CD4-positive, alpha-beta T cell treated with Interleukin-17A for 4 hours (primary cell): ENCODE measurements around the gene SSBP3.
"Not testable (repeated sequence)": the region's sequence is repeated elsewhere in the genome, so short reads cannot be mapped to it uniquely, and the experiment has no call there.

Experiments used
- DNase-seq: peaks from one replicate; pipeline ENCODE4 v3.0.0-alpha.2; 2020; ENCODE audit warnings: mixed read lengths

Gene SSBP3

DNA sequence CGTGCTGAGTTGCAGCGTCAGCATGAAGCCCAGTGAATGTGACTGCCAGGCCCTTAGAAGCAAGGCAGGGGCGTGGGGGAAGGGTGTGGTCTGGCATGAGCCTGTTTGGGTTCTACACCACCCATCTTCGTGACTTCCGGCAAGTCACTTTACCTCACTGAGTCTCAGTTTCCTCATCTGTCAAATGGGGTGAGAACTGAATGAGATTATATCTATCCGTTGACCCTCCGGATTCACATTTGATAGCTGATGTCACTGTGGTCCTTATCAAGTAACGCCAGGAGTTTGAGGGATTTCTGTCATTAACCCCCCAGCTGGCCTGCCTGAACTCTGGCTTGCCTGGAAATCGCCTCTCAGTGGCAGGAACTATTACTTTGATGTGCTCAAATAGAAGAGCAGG lies 190.7 kb downstream of the SSBP3 start:
- DNase-seq: no peak

DNA sequence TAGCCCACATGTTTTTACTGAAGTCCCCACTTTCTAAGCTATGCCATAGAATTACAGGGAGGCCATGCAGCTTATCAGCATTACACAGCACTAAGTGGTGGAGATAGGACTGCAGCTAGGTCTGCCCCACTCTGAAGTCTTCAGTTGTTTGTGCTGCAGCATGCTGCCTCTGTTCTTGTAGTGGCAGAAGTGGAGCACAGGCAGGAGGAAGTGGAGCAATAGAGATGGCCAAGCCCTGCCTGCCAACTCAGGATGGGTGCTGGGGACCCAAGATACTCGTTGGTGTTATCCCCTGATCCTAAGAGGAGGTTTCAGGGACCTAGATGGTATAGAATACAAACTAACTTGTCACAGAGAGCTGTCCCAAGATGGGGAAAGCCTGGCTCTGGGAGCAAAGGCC lies 193.3 kb downstream of the SSBP3 start:
- no peak for DNase-seq

DNA sequence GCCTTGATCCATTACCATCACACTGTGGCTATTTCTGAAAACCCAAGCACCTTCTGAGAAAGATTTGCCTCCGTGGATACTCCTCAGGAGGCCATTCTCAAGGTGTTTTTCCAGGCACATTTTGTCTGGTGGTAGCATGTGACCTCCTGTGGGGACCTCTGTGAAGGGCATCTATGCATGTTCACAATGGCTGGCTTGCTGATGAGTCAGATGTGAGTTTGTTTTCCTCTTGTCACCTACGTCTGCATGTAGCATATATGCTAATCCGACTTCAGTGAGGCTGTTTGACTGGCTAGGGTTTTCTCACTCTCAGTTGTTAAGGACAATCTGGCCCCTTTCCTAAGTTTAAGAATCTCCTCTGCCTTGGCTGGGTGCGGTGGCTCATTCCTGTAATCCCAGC lies 198.3 kb downstream of the SSBP3 start:
- DNase-seq: not testable (repeated sequence)

DNA sequence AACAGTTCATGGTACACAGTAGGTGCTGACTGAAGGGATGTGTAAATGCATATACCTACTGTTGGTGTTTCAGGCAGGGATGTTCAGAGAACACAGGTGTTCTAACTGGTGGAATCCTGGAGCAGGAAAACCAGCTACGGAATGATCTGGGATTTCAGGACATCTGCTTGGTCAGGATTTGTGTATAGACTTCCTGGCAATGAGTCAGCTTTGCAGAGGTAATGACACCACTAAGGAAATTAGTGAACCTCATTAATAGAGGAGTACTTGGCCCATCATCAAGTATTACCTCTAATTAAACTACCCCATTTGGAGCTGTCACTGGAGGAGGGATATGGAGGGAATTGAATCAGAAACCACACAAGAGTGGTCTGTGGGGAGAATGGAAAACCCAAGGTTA lies 198.9 kb downstream of the SSBP3 start:
- no peak for DNase-seq

DNA sequence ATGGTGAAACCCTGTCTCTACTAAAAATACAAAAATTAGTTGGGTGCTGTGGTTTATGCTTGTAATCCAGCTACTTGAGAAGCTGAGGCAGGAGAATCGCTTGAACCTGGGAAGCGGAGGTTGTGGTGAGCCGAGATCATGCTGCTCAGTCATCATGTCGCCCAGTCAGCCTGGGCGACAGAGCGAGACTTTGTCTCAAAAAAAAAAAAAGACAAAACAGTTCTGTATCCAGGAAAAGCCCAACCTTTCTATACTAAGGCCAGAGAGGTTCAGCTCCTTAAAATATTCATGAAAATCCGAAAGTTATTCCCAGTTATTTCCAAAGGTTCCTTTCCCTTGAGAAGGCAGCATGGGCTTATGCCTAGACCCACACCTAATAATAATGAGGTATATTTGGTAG lies 202.0 kb downstream of the SSBP3 start:
- no peak for DNase-seq

DNA sequence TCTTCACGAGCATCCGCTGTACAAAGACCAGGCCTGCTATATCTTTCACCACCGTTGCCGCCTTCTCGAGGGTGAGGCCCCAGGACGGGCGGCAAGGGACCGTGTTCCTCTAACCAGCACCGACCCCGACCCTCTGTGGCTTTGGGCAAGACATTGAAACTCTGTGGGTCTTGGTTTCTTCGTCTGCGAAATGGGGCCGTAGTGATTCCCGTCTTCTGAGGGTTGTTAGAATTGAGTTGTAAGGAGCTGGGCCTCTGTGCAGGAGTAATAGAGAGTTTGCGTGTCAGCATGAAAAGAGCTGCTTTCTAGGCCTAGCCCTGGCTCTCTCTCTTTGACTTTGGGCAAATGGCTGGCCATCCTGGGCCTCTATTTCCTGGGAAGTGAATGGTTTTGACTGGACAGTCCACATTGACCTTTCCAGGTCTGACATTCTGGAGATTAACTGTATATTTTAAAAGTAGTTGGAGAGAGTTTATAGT lies 205.6 kb downstream of the SSBP3 start:
- DNase-seq: no peak

DNA sequence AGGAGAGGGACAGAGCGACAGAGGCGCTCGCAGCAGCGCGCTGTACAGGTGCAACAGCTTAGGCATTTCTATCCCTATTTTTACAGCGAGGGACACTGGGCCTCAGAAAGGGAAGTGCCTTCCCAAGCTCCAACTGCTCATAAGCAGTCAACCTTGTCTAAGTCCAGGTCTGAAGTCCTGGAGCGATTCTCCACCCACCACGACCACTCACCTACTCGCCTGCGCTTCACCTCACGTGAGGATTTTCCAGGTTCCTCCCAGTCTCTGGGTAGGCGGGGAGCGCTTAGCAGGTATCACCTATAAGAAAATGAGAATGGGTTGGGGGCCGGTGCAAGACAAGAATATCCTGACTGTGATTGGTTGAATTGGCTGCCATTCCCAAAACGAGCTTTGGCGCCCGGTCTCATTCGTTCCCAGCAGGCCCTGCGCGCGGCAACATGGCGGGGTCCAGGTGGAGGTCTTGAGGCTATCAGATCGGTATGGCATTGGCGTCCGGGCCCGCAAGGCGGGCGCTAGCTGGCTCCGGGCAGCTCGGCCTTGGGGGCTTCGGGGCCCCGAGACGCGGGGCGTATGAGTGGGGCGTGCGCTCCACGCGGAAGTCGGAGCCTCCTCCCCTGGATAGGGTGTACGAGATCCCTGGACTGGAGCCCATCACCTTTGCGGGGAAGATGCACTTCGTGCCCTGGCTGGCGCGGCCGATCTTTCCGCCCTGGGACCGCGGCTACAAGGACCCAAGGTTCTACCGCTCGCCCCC lies 206.3 kb downstream of the SSBP3 start, which contains the start of the genes CYB5RL and MRPL37:
TSS of gene CYB5RL (minus strand) at position 266 of the 754 bp plus-strand sequence. CDS start 4,414 bp downstream, outside the sequence.
TSS of gene MRPL37 (plus strand) at position 403 of the 754 bp plus-strand sequence. CDS start at position 480, 77 bp downstream.
- DNase-seq: peak; percentile 89

DNA sequence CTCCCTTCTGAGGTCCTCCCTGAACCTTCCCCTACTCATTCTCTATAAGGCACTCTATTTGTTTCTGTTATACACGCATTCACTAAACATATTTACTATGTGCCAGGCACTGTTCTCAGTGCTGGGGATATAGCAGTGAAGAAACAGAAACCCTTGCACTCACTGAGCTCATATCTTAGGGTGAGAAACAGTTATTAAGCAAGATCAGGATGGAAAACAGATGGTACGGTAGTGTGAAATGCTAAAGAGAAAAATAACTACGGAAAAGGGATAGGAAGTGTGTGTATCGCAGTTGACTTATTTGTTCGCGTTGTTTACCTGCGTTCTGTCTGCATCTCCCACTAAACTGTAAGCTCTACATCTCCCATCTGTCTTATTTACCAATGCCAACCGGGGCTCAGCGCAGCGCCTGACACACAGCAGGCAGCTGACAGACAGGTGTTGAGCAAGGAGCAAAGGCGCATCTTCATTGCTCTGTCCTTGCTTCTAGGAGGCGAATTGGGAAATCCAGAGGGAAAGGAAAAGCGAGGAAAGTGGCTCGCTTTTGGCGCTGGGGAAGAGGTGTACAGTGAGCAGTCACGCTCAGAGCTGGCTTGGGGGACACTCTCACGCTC lies 206.9 kb downstream of the SSBP3 start:
- DNase-seq: no peak

DNA sequence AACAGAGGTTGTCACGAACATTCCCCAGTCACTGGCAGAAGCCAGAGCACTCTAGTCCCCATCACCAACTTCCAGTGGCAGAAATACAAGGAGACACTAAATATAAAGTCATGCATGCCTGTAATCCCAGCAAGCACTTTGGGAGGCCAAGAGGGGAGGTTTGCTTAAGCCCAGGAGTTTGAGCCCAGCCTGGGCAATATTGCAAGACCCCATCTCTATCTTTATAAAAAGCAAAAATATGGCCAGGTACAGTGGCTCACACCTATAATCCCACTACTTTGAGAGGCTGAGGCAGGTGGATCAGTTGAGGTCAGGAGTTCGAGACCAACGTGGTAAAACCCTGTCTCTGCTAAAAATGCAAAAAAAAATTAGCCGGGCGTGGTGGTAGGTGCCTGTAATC lies 212.7 kb downstream of the SSBP3 start:
- no peak for DNase-seq

DNA sequence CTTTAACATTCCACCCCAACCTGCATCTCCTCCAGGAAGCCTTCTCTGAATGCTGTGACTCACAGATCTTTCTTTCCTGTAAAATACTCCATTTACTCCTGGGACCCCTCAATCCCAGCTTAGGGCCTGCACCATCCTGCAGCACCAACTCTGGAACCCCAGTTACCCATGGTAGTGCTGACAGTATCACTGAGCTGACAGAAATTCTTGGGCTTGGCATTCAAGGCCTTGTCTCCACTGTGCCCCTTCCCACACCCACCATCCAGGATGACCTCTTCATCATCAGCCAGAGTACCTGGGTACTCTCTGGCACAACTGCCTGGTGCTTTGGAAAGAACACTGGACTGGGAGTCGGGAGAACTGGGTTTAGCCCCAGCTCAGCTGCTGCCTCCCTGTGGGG lies 214.7 kb downstream of the SSBP3 start:
- no peak for DNase-seq

DNA sequence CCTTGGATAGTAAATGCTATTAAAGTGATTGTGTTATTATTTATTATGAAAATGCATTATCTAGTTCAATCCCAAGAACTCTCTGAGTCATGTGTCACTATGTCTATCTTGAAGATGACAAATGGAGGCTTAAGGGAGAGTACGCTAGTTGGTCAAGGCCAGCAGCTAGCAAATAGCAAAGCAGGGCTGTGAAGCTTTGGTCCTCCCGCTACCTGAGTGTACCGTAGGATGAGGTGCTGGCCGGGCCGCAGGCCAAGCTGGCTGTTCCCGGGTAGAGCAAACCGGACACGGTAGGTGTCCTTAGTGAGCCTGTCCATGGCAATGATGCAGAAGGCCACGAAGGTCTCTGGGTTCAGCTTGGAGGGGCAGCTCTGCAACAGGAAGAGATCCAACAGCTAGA lies 215.7 kb downstream of the SSBP3 start:
- no peak for DNase-seq

DNA sequence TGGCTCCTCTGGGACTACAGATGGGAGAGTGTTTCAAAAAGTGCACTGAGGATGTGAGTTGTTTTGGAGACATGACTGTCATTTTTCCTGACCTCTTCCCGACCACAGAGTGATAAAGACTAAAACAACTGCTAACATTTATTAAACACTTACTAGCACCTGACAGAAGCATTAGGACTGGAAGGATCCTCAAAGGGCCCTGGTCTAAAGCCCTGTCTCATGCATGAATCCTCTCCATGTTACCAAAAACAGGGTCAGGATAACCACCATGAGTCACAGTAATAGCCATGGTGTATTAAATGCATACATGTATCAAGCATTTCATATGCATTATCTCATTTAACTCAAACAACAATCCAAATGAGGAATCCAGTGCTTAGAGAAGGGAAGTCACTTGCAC lies 217.9 kb downstream of the SSBP3 start:
- DNase-seq: no peak

DNA sequence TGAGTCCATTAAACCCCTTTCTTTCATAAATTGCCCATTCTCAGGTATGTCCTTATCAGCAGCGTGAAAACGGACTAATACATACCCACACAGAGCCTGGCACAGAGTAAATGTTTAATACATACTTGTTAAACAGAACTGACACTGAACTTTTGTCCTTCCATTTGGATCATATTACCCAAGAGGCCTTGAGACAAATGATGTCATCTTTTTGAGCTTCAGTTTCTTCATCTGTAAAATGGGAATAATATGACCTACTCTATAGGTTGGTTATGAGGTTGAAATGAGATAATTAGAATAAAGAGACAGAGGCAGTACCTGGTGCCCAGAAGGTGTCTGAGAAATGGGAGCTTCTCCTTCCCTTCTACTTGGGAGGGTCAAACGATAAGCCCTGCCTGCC lies 220.1 kb downstream of the SSBP3 start:
- no peak for DNase-seq

DNA sequence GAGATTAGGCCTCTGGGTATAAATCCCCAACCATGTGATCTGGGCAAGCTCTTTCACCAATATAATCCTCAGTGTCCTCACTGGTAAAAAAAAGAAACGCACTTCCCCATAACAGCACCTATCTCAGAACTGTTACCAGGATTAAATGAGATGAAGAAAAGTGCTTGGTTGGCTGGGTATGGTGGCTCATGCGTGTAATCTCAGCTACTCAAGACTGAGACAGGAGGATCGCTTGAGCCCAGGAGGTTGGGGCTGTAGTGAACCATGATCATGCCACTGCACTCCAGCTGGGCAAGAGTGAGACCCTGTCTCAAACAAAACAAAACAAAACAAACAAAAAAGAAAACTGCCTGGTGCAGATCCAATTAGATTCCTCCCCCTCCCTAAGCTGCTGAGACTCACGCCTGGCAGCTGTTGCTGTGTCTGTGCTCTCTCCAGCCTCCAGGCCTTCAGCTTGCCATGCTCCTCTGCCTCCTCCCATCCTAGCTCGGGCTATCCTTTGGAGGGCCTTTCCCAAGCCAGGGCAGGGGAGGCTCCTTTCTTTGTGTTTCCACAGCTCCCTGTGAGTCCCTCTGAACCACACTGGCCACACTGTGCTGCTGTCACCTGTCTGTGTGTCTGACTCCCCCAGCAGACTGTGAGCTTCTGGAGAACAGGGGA lies 225.4 kb downstream of the SSBP3 start:
- DNase-seq: no peak

DNA sequence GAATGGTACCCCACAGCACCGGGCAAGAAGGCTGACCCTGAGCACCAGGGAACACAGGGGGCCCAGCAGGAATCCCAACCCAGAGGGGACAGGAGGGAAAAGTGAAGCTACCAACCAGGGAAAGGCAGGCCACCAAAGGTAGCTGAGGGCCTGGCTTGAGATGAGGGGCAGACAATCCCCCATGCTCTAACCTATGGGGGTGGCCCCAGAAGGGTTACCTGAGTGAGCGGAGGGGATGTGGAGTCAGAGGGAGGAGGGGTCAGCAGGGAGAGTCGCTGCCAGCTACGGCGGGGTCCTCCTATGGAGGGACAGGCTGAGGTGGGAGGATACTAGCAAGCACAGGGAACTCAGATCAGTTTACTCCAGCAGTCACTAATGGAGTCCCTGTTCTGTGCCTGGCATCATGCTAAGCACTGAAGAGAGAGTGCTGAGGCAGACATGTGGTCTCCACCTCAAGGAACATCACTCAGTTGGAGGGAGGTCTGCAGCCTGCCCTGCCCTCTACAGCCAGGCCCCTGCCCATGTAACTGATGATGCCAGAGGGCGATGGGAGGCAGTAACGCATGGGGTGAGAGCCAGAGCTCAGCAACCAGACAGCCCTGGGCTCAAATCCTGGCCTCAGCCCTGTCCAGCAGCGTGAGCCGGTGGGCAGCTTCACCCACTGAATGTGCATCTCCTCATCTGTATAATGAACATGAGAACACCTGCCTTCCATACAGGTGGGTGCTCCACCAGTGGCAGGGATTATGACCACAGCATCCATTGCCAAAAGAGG lies 227.7 kb downstream of the SSBP3 start:
- DNase-seq: no peak

DNA sequence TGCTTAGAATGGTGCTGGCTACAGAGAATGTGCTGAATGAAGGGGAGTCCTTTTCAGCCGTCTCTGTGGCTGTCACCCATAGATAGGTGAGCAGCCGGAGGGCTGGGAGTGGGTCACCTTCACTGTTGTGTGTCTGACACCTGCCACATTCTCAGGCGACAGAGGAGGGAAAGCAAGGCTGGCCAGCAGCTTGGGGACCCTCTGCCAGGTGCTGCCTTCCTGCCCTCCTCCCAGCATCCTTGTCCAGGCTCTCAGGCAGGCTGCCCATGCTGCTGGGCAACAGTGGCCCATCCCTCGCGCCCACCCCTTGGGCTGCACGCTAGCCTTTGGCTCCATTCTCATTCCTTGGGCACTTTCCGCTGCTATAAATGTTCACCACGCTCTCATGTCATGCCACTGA lies 228.5 kb downstream of the SSBP3 start:
- no peak for DNase-seq

DNA sequence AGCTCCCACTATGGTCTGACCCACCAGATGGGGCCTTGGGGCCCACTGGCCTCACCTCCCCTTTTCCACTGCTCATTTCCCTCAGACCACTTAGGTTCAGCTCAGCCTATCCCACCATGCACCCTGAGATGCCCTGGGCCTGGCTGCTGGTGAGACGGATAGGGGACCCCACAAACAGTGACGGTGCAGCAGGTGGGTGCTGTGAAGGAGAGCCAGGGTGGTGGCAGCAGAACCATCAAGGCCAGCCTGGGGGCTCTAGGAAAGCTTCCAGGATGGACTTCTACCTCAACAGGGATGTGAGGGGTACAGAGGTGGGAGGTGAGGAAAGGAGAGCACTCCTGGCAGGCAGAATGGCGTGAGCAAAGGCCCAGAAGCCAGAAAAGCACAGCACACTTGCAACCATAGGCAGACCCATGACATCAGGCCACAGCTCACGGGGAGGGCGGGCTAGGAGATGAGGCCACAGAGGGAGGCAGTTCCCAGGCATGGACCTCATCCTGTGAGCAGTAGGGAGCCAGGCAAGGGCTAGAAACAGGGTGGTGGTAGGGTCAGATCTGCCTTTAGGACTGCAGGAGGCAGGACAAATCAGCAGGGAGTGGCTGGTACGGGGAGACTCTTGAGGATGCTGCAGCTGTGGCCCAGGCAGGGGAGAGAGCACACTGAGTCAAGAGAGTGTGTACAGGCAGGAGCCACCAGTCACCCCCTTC lies 229.4 kb downstream of the SSBP3 start:
- no peak for DNase-seq
